Kidney tubule cell (primary cell): ENCODE results near the gene RCC1.
"Not testable (repeated sequence)": the region's sequence is repeated elsewhere in the genome, so short reads cannot be mapped to it uniquely, and the experiment has no call there.

Experiments used
- DNase-seq: peaks from one replicate; pipeline ENCODE4 v3.0.0-alpha.2; 2018; ENCODE audit warnings: low spot score

RCC1 gene

DNA sequence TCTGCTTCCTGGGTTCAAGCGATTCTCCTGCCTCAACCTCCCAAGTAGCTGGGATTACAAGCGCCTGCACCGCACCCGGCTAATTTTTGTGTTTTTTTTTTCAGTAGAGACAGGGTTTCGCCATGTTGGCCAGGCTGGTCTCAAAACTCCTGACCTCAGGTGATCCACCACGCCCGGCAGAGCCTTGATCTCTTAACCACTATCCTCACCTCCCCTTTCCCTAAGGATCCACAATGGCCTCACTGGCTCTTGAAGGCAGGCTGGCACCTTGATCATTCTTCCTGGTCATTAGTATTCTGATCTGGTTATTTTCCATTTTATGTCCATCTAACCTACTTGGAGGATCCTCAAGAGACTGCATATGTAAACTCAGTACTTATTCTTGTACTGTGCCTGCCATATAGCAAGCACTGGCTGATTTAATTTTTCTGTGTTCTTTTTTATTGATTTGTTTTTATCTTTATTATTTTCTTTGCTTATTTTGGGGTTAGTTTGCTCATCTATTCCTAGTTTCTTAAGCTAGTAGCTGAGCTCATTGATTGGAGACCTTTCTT is 6.3 kb downstream of the RCC1 start:
- peak; percentile 56 for DNase-seq

DNA sequence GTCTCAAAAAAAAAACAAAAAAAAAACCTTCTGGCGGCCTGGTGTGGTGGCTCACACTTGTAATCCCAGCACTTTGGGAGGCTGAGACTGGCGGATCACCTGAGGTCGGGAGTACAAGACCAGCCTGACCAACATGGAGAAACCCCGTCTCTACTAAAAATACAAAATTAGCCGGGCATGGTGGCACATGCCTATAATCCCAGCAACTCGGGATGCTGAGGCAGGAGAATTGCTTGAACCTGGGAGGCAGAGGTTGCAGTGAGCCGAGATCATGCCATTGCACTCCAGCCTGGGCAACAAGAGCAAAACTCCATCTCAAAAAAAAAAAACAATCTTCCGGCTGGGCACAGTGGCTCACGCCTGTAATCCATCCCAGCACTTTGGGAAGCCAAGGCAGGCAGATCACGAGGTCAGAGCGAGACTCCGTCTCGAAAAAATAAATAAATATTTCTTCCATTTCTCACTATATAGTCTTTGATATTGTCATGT is 8.6 kb downstream of the RCC1 start:
- peak; percentile 28 for DNase-seq

DNA sequence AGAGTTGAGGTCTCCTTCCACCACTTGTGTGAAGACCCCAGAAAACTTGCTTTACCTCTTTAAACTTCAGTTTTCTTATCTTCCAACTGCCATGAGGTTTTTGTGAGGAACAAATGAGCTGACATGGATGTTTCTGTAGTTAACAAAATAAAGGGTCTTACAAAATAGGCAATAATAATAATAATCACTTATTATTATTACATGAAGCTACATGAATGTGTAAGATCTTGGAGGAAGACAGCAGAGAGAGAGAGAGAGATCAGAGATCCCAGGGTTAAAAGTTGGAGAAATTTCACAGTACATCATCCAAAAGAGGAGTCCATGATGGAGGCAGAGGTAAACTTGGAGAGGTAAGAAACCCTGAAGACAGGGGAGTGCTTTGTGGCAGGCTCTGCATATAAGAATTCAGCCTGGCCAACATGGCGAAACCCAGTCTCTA is 10.7 kb downstream of the RCC1 start:
- peak; percentile 16 for DNase-seq

DNA sequence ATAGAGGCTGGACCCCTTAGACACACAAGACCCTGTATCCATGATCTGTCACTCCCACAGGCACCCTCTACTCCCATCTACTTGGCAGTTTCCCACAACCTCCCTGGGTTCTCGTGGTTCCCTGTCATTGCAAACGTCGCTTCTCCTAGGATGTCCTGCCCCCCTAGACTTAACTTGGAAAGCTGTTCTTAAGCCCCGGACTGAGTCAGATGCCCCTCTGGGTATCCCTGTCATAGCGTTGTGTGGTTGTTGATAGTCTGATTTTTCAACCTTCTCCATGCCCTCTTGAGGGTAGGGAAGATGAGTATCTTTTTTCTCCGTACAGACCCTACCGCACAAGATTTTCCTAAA is 11.8 kb downstream of the RCC1 start:
- DNase-seq: no peak

DNA sequence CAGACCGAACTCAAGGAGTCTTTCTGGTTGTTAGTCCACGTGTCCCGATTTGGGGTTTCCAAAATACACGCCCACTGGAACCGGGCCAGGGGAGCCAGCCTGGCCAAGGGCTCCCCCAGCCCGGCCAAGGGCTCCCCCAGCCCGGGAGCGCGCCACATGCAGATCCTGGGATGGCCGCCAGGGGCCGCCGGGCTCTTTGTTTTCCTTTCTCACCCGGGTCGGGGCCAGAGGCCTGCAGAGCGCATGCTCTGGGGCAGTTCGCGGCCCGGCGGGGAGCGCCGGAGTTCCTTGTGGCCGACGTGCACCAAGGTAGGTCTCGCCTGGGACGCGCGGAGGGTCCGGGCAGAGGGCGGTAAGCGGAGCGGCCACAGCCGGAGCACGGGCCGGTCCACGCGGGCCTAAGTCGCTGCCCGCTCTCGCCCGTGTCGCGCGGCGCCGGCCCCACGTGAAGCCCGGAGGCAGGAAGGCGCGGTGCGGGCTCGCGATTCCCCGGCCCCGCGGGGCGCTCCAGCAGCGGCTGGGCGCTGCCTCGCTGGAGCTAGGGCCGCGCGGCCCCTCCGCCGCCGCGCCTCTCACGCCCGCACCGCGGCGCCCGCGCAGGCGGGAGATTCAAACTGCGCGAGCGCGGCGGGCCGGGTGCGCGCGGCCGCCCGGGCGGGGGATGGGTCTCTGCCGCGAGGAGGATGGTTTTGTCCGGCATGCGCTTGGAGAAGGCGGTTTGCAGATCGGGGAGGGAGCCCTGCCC is 12.3 kb downstream of the RCC1 start:
- DNase-seq: peak; percentile 91

DNA sequence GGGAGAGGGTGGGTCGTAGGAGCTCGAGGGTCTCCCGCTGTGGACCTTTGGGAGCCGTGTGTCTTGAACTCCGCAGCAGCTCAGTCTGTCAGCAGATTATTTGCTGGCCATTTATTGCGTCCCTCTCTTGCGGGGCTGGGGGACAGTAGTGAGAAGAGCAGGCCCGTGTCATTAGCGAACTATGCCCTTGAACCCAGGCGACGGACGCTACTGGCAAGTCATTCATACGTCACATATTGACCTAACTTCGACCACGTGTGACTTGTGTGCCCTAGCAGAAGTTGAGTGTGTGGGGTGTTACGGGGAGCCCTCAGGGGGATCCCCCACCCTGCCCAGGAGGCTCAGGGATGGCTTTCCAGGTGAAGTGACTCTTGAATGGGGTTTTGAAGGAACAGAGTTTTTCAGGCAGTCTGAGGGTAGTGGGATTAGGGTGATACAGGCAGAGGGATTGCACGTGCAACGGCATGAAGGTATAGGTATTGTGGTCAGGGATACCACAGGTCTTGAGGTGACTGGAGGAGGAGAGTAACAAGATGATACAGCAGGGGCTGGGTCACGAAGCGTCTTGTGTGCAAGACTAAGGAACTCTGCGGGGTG is 13.0 kb downstream of the RCC1 start:
- DNase-seq: peak; percentile 61

DNA sequence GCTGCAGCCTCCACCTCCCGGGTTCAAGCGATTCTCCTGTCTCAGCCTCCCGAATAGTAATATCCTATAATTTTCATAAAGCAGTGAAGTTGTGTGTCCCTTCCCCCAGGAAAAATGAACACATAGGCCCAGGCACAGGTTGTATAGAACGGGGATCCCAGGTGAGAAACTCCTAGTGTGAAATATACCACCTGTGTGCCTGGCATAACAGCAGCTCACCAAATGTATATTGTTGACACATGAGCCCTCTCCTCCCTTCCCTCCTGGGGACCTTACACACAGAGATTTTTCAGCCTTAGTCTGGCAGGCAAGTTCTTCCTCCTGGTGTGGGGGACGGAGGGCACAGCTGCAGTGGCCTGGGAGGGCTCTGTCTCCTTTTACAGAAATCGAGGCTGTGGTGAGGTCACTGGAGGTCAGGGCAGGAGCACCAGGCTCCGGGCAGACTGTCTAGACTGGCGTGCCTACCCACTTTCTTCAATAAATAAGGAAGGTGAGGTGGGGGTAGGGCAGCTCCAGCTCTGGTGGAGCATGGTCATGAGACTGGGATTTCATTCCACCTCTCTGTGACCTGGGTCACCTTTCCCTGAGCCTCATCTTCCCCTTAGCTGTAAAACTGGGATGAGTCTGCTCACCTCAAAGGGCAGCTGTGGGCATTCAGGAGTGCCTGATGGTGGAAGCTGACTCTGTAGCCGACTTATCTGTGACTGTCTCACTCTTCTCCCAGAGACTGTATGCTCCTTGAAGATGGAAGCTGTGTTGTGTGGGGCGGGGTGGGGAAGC is 14.3 kb downstream of the RCC1 start:
- peak; percentile 56 for DNase-seq

DNA sequence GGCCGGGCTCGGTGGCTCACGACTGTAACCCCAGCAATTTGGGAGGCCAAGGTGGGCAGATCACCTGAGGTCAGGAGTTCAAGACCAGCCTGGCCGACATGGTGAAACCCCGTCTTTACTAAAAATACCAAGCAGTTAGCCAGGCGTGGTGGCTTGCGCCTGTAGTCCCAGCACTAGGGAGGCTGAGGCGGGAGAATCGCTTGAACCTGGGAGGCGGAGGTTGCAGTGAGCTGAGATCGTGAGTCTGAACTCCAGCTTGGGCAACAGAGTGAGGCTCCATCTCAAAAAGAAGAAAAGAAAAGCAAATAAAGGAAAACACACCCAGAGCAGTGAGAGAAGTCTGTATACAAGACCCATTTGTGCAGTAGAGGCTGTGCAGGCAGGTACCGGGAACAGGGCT is 15.0 kb downstream of the RCC1 start:
- peak; percentile 37 for DNase-seq

DNA sequence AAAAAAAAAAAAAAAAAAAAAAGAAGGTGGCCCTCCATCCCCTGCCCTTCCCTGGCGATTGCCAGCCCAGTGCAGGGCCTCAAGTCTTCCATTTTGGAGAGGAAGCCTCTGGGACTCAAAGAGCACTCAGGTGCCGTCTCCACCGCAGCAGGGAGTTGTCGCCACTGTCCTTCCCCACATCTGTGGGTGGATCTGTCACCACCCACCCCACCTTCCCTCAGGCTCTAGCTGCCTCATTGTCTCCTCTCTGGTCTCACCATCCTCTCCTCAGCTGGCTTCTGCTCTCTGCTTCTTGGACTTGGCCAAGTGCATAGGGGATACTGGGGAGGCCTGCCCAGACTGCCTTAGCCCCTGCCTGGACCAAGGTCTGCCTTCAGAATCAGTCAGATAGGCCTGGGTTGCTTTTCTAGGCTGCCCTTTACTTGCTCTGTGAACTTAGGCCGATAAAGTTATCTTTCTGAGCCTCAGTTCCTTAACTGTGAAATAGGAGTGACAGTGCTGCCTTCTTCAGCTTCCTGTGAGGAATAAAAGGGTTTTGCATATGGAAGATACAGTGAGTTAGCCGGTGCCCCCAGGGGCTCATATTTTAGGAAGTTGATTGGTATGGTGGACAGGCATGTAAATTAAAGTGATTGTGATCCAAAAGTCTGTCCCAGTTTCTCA is 15.8 kb downstream of the RCC1 start:
- DNase-seq: no peak

DNA sequence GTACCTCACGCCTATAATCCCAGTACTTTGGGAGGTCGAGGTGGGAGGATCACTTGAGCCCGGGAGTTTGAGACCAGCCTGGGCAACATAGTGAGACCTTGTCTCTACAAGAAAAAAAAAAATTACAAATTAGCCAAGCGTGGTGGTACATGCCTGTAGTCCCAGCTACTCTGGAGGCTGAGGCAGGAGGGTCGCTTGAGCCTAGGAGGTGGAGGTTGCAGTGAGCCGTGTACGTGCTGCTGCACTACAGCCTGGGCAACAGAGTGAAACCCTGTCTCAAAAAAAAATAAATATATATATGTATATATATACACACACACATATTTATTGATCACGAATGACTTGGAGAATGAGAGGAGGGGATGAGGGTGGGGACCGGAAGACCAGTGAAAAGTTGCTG is 16.7 kb downstream of the RCC1 start:
- not testable (repeated sequence) for DNase-seq

DNA sequence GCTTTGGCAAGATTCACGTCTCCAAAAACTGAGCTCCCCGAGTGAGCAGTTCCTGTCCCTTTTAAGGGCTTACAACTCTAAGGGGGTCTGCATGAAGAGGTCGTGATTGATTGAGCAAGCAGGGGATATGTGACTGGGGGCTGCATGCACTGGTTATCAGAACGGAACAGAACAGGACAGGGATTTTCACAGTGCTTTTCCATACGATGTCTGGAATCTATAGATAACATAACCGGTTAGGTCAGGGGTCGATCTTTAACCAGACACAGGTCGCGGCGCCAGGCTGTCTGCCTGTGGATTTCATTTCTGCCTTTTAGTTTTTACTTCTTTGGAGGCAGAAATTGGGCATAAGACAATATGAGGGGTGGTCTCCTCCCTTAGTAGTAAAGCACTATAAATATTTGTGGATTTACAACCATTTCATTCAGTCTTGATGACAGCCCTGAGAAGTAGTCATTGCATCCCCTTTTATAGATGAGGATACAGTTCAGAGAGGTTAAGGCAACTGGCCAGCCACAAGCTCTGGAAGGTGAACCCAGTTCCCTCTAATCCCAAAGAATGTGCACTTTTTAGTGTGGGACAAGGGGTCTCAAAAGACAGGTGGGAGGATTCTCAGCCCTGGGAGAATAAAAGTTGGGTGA is 19.3 kb downstream of the RCC1 start:
- not testable (repeated sequence) for DNase-seq

DNA sequence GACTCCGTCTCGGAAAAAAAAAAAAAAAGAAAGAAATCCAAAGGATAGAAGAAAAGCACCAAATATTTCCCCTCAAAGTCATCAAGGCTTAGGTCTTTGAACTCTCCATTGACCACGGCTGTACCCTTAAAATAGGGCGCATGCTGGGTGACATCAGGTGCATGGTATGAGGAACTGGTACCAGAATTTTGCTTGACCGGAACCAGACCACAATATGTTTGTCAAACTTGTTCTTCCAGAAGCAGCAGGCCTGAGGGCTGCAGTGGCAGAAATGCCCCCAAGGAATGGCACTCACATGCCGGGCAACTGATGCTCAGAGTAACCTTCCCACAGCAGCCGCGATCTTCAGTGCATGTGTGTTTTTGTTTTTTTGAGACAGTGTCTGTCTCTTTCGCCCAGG is 21.0 kb downstream of the RCC1 start:
- peak; percentile 99 for DNase-seq

DNA sequence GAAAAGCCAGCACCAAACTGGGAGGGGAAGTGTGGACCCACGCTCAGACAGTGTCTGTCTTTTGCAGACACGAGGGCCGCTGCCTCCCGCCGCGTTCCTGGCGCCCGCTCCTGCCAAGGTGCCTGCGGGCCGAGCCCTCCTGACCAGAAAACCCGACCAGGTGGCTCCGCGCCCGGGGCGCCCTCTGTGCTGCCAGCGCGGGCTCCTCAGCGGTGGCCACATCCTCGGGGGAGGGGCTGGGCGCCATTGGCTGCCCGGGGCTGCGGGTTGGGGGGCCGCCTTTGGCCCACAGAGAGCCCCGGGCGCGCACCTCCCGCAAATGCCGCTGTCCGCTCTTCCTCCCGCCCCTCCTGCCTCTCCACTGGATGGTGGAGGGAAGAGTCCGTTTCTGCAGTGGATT is 24.6 kb downstream of the RCC1 start:
- no peak for DNase-seq

DNA sequence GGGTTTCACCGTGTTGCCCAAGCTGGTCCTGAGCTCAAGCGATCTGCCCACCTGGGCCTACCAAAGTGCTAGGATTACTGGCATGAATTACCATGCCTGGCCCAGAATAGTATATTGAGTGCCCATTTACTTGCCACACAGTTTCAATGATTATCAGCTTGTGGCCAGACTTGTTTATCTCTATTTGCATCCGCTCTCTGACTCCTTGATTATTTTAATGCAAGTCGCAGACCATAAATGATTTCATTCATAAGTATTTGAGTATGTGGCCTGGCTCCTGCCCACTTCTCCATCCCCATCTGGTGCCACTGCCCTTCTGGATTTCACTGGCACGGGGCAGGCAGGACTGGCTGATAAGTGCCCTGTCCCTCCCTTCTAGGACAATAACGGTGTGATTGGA is 28.8 kb downstream of the RCC1 start:
- no peak for DNase-seq

DNA sequence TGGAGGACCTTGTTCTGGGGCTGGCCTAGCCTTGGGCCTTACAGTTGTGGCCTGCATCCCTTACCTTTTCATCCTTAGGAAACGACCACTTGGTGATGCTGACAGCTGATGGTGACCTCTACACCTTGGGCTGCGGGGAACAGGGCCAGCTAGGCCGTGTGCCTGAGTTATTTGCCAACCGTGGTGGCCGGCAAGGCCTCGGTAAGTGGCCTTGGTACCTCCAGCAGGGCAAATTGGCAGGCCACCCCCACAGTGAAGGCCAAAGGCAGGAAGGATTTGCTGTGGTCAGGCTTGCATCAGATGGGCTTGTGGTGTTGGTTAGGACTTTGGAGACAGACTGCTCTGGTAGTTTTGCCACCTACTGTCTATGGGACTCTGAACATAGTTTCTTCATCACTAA is 29.3 kb downstream of the RCC1 start:
- DNase-seq: no peak

DNA sequence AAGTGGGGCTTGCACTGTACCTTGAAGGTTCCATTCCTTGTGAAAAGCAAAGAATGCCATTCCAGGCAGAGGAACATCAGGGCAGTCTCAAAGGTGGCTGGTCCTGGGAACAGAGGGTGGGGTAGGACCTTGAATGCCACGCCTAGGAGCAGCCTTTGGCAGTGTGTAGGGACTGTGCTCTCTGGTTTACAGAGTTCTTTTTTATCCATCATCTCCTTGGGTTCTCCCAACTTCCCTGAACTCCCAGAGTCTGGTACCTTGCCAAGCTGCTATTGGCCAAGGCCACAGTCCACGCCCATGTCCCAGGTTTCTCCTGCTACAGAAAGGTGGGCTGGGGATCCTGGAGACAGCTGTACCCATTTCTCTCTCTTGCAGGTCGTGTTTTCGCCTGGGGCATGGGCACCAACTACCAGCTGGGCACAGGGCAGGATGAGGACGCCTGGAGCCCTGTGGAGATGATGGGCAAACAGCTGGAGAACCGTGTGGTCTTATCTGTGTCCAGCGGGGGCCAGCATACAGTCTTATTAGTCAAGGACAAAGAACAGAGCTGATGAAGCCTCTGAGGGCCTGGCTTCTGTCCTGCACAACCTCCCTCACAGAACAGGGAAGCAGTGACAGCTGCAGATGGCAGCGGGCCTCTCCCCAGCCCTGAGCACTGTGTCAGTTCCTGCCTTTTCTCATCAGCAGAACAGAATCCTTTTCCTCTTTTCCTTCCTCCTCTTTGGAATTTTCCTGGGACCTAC is 31.8 kb downstream of the RCC1 start:
- DNase-seq: no peak

DNA sequence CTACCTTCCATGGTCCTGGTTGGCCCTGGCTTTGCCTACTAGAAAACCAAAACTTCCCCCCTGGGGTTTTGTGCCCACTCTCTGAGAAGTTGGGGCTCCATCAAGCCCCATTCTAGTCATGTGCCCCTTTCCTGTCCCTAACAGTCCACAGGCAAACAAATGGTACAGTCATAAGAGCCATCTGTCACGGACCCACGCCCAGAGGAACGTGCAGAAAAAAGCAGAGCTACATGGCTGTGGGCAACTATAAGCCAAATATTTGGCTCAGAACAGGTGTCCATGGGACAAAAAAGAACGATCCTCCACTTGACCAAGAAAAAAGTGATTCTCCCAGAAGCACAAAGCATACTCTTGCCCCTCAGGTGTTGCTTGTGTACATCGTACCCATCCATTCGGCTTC is 32.4 kb downstream of the RCC1 start:
- no peak for DNase-seq

DNA sequence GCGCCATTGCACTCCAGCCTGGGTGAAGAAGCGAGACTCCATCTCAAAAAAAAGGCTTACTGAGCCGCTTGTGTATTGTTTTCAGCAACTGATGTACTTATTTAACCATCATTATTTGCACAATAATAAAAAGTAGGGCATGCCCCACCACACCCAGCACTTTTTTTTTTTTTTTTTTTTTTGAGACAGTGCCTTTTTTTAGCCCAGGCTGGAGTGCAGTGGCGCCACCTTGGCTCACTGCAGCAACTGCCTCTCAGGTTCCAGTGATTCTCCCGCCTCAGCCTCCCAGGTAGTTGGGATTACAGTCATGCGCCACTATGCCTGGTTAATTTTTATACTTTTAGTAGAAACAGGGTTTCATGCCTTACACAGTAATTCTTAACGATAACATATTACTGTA is 34.8 kb downstream of the RCC1 start:
- DNase-seq: peak; percentile 35

DNA sequence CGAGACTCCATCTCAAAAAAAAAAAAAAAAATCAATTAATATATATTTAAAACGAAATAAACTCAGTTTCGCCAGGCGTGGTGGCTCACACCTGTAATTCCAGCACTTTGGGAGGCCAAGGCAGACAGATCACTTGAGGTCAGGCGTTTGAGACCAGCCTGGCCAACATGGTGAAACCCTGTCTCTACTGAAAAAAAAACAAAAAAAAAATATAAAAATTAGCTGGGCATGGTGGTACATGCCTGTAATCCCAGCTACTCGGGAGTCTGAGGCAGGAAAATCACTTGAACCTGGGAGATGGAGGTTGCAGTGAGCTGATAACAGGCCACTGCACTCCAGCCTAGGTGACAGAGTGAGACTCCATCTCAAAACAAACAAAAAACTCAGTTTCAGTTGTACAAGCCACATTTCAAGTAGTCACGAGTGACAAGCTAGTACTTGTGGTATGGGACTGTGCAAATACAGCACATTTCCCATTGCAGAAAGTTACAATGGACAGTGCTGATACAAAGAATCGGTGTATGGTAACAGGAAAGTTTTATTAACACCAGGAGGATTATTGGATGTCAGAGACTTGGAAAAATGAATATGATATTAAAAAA is 35.7 kb downstream of the RCC1 start:
- DNase-seq: not testable (repeated sequence)

DNA sequence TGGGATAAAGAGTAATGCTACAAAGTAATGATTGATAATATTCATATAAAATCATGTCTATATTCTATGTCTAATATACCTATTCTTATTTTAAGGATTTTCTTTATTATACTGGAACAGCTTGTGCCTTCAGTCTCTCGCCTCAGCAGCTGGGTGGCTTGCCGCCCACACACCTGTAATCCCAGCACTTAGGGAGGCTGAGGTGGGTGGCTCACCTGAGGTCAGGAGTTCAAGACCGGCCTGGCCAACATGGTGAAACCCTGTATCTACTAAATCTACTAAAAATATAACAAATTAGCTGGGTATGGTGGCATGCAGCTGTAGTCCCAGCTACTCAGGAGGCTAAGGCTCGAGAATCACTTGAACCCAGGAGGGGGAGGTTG is 39.4 kb downstream of the RCC1 start:
- no peak for DNase-seq

DNA sequence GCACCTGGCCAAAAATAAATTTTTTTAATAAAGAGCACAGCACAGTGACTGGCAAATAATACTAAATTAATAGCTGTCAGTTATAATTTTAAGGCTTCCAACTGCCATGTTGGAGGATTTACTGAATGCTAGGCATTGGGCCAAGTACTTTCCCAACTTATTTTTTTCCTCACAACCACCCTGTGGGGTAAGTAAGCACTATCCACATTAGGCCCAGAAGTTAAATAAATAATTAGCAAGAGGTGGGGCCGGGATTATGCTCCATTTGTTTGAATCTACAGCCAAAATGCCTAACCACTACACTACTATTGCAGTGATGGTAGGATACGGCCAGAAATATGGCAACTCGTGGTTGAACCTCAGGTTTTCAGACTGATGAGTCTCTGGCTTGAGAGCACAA is 42.5 kb downstream of the RCC1 start:
- no peak for DNase-seq
